ENCODE results near the gene AGPAT2. TPM values are rescaled to one million over a fixed set of nuclear protein-coding genes. Genes with fewer than 3 reads are reported as not detected.
A peak's percentile ranks its signal among the peaks of the same experiment; 100 is the strongest.

AGPAT2 gene
- total and polyA plus RNA-seq, 8 donors, result 24.9 to 170 (median 35.4) TPM

- intact Hi-C loops (cut with DNase I), result no loop called here
- Histone ChIP-seq H3K4me3 (peak overlapping the region in 1 of 2 donors; percentile 2), H3K4me1 (peaks cover 23 to 91% of the 10 kb centered on the region in 2 donors), H3K27ac (no peak overlapping the region), H3K36me3 (peaks cover 0 to 63% of the 10 kb centered on the region in 2 donors), H3K9me3 (no peaks in the 10 kb centered on the region), H3K27me3 (peaks cover 0 to 8% of the 10 kb centered on the region in 2 donors)
- DNase-seq (no peak), ATAC-seq (no peak)
- no peak for TF ChIP-seq CTCF (IDR thresholded peaks at IDR 0.05)
Observed at GRCh38 chr9:136723989-136724388, 36.7 kb upstream of the AGPAT2 start.

GRCh38 chr9:136723362-136723976 is 36.2 kb upstream of the AGPAT2 start:
- DNase-seq, result peak in 1 of 4 donors; percentile 63
- H3K27ac ChIP-seq, result no peak overlapping the region
- H3K9me3 ChIP-seq, result no peaks in the 10 kb centered on the region
- no peak overlapping the region for H3K4me3 ChIP-seq
- peaks cover 23 to 91% of the 10 kb centered on the region in 2 donors for H3K4me1 ChIP-seq
- no peak for TF ChIP-seq CTCF (IDR thresholded peaks at IDR 0.05)
- intact Hi-C loops (cut with DNase I), result no loop called here
- peaks cover 0 to 63% of the 10 kb centered on the region in 2 donors for H3K36me3 ChIP-seq
- no peak for ATAC-seq
- H3K27me3 ChIP-seq, result peaks cover 0 to 6% of the 10 kb centered on the region in 2 donors

GRCh38 chr9:136722969-136723356 is 35.7 kb upstream of the AGPAT2 start:
- peak in 1 of 4 donors; percentile 75 for DNase-seq
- Histone ChIP-seq H3K27me3 (peaks cover 0 to 7% of the 10 kb centered on the region in 2 donors), H3K4me3 (no peak overlapping the region), H3K9me3 (no peaks in the 10 kb centered on the region), H3K4me1 (peaks cover 23 to 90% of the 10 kb centered on the region in 2 donors), H3K27ac (no peak overlapping the region), H3K36me3 (peaks cover 0 to 63% of the 10 kb centered on the region in 2 donors)
- no peak for TF ChIP-seq CTCF (IDR thresholded peaks at IDR 0.05)
- intact Hi-C loops (cut with DNase I), result no loop called here
- no peak for ATAC-seq

- peaks cover 23 to 88% of the 10 kb centered on the region in 2 donors for H3K4me1 ChIP-seq
- no peak for TF ChIP-seq CTCF (IDR thresholded peaks at IDR 0.05)
- H3K36me3 ChIP-seq, result peaks cover 0 to 63% of the 10 kb centered on the region in 2 donors
- no peaks in the 10 kb centered on the region for H3K9me3 ChIP-seq
- peak overlapping the region in 1 of 2 donors; percentile 64 for H3K27ac ChIP-seq
- ATAC-seq (no peak), DNase-seq (peak in 1 of 4 donors; percentile 76)
- intact Hi-C loops (cut with DNase I), result no loop called here
- no peak overlapping the region for H3K4me3 ChIP-seq
- H3K27me3 ChIP-seq, result peaks cover 0 to 9% of the 10 kb centered on the region in 2 donors
Observed at GRCh38 chr9:136722093-136722968, 35.1 kb upstream of the AGPAT2 start.

Data from left lung (tissue), 10 donors.